Hematopoietic multipotent progenitor cell treated with erythropoietin and hydrocortisone succinate and interleukin-3 and kit ligand, for 8 days (in vitro differentiated cells): ENCODE measurements around the gene FOXO4.
A peak's percentile ranks its signal among the peaks of the same experiment; 100 is the strongest.

Experiments used
- DNase-seq: peaks from one replicate; pipeline ENCODE4 v3.0.0-alpha.2; 2015

FOXO4 gene

DNA sequence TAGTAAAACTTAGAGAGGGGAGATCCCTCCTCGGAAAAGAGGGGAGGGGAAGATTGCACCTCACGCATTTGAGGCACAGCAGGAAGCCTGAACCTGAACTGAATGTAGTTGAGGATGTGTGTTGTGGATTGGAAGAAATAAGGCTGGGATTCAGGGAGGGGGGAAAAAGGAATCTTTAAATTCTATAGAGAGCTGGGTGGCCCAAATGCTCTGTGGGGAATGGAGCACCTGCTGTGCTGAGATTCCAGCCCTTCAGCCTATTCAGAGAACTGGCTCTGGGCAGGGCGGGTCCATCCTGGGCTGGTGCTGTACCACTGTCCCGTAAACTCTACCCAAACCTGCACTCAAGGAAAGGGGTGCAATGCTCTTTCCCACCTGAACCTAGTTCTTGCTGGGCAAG lies 4.1 kb downstream of the FOXO4 start:
- DNase-seq, result no peak

GRCh38 chrX:71100581-71101505 lies 5.2 kb downstream of the FOXO4 start:
- no peak for DNase-seq

DNA sequence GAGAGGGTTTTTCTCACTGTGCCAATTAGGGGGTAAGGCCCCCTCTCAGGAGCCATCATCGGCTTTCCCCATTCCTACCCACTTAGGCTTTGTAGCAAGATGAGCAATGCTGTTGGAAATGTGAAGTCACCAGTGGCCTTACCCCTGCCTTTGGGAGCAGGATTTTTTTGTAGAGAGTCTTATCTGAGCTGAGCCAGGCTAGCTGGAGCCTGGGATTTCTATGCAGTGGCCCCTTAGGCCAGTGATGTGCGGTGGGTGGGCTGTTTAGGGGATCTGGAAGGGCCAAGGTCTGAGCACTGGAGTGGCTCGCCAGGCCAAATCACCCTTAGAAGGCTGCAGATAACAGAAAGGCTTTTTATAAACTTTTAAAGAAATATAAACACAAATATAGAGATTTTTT lies 6.6 kb downstream of the FOXO4 start:
- peak; percentile 47 for DNase-seq

GRCh38 chrX:71103110-71103983 lies 7.7 kb downstream of the FOXO4 start:
- peak; percentile 77 for DNase-seq

DNA sequence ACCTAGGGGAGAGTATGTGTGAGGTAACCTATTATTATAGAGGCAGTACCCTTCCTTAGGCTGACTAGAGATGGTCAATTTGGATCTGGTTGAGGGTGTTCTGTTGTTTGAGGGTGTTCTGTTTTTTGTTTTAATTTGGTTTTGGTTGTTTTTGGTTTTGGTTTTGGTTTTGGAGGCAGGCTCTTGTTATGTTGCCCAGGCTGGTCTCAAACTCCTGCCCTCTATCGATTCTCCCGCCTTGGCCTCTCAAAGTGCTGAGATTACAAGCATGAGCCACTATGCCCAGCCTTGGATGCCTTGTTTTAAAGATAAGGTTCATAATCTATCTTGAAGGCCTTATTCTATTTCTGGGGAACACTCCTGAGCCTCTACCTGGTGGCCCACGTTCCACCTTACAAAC lies 10.0 kb downstream of the FOXO4 start:
- DNase-seq, result no peak

DNA sequence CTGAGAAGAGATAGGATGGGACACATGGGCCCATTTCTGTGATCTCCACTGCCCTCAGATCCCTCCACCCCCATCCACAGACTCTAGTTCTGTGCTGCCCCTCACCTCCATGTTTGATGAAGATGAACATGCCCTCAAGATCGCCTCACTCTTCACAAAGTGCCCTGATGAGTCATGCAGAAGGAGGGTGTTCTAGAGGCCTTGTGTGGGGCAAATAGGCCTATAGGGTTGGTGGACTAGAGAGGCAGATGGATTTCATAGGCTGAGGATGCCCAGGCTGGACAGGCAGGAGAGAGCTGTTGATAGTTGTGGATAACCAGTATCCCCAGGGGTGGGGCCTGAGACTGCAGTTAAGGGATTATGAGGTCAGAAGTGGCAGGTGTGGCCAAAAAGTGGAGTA lies 10.8 kb downstream of the FOXO4 start, which contains the start of gene CXorf65:
Gene CXorf65 (minus strand): TSS at position 314 of the 400 bp plus-strand sequence. CDS start 184 bp downstream, at position 130.
- peak; percentile 77 for DNase-seq

DNA sequence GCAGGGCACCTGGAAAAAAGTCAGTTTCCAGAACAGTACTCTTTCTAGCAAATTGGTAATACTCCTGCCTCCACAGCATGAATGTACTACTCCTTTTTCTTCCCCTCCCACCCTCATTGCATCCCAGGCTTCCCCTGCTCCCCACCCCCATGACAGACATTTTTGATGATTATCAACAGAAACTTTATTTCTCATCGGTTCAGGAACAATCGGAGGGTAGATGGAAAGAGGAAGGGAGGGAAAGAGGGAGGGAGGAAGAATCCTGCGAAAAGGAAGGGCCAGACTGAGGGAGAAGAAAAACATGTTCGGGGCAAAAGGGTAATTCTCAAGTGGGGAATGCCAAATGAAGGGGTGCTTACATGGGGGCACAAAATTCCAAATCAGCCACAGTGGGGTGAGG lies 11.6 kb downstream of the FOXO4 start:
- no peak for DNase-seq

- DNase-seq, result peak; percentile 67
These were observed 12.2 kb downstream of the FOXO4 start for GRCh38 chrX:71107762-71108360.

- no peak for DNase-seq
These were observed 13.4 kb downstream of the FOXO4 start for GRCh38 chrX:71109051-71109450.

DNA sequence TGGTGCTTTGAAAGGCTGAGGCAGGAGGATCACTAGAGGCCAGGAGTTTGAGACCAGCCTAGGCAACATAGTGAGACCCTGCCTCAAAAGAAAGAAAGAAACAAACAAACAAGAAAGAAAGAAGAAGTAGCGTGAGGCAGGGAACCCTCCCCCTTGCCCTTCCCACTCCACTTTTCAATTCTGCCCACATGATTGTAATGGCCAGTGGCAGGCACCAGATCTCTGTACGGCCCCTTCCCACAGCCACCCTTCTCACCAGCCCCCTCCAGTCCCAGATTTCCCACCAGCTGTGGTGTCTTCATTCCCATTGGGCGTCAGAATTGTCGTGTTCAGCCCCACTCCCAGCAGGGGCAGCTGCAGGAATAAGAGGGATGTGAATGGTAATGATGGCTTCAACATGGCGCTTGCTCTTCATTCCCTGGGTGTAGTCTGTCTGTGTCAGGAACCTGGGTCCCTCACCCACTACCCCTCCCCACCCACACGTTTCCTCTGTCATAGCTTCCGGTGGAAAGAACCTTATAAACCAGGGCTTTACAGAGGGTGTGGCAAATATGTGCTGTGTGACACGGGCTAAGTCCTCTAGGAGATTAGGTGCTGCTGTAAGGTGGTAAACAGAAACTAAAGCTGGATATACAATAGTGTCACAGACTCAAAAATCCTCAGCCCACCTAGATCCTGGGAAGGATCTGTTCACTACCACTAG lies 15.6 kb downstream of the FOXO4 start, which contains the start of gene IL2RG:
Gene IL2RG (minus strand): TSS at position 437 of the 703 bp plus-strand sequence. CDS start 38 bp downstream, at position 399.
- peak; percentile 68 for DNase-seq

- DNase-seq, result no peak
These were observed 16.3 kb downstream of the FOXO4 start for GRCh38 chrX:71111921-71112431.

- DNase-seq, result no peak
These were observed 21.7 kb downstream of the FOXO4 start for GRCh38 chrX:71117358-71117757.

GRCh38 chrX:71118032-71118984 lies 22.7 kb downstream of the FOXO4 start, which contains the start of gene MED12:
Gene MED12, plus strand, starts transcription at chrX:71118596. Its CDS starts 159 bp downstream, at chrX:71118755.
- peak; percentile 74 for DNase-seq

- DNase-seq, result no peak
These were observed 23.4 kb downstream of the FOXO4 start for GRCh38 chrX:71118985-71119535.

- DNase-seq, result no peak
These were observed 32.6 kb downstream of the FOXO4 start for GRCh38 chrX:71128166-71128833.

DNA sequence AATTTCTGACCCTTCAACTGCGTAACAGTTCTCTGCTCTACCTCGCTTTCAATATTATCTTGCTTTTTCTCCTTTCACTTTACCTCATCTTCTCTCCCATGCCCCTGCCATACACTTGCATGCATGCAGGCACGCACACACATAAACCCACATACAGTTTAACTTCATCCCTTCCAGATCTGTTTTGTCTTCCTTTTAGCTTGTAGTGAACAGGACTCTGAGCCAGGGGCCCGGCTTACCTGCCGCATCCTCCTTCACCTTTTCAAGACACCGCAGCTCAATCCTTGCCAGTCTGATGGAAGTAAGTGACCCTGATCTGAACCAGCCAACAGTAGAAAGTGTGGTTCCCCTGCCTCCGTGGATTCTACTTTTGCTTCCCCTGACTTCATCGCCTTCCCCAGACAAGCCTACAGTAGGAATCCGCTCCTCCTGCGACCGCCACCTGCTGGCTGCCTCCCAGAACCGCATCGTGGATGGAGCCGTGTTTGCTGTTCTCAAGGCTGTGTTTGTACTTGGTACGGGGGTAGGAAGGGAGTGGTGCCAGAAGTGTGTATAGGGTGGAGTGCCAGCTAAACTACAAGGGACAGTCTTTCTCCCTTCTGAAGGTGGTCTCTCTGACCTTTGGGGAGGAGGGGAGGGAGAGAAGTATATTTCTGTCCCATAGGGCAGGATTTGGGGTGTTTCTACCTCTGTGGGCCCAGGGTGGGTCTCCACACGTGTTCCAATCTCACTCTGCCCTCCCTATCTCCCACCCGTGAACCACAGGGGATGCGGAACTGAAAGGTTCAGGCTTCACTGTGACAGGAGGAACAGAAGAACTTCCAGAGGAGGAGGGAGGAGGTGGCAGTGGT lies 33.5 kb downstream of the FOXO4 start:
- DNase-seq, result peak; percentile 79

GRCh38 chrX:71131510-71131909 lies 35.9 kb downstream of the FOXO4 start:
- DNase-seq, result peak; percentile 91

DNA sequence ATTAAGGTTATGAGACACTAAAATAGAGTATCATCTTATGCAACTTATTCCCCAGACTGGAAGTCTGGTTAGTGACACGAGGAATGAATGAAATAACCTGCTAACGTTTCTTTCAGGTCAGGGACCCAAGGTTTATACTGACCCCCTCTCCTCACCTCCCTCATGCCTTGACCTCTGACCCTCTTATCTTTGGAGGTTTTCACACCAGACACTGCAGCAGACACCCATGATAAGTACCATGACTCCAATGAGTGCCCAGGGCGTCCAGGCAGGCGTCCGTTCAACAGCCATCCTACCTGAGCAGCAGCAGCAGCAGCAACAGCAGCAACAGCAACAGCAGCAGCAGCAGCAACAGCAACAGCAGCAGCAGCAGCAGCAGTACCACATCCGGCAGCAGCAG lies 44.8 kb downstream of the FOXO4 start:
- DNase-seq, result no peak

DNA sequence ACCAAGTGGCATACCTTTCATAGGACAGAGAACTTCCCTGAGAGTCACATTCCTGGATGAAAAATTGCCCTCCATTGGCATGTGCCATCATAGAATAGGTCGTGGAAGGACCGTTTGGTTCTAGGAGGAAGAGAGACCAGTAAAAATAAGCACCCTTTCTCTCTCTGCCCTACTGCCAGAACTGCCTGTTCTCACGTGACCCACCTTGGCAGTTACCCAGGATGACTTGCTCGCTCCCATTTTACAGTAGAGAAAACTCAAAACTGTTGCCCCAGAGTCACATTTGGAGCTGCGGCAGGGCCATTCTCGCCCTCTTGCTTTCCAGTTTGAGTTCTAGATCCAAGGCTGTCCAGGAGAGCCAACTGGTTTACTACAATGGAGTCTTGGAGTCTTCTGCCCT lies 47.9 kb downstream of the FOXO4 start:
- DNase-seq, result peak; percentile 61
